ENCODE results near the gene FNIP1. TPM values are rescaled to one million over a fixed set of nuclear protein-coding genes. Genes with fewer than 3 reads are reported as not detected.

FNIP1 gene
- total and polyA plus RNA-seq, 2 experiments from 2014 or later = 8.2 to 27.9 TPM

DNA sequence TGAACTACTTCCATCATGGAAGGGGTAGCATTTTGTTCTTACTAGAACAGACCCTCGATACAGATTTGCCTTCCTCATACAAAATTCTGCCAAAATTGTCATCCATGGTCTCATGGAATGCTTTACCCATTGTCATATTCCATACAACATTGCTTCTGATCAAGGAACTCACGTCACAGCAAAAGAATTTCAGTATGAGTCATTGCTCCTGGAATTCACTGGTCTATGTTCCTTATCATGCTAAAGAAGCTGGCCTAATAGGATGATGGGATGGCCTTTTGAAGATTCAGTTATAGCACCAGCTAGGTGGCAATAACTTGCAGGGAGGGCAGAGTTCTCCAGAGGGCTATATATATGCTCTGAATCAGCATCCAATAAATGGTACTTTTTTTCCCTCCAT, 18.2 kb upstream of the FNIP1 start (continued):
- no peak for TF ChIP-seq EZH2phosphoT487 (IDR thresholded peaks at IDR 0.05; ENCODE audit: unreplicated experiment)
- no peak for TF ChIP-seq JUNB (IDR thresholded peaks at IDR 0.05; ENCODE audit: unreplicated experiment)
- no peak for TF ChIP-seq NANOG (IDR thresholded peaks at IDR 0.05; ENCODE audit: borderline replicate concordance)
- TF ChIP-seq ZNF331 (CRISPR knock-in tag; IDR thresholded peaks at IDR 0.05; ENCODE audit: low read depth) = no peak
- TF ChIP-seq EZH2 (IDR thresholded peaks at IDR 0.05; ENCODE audit: low read depth, unreplicated experiment) = no peak

DNA sequence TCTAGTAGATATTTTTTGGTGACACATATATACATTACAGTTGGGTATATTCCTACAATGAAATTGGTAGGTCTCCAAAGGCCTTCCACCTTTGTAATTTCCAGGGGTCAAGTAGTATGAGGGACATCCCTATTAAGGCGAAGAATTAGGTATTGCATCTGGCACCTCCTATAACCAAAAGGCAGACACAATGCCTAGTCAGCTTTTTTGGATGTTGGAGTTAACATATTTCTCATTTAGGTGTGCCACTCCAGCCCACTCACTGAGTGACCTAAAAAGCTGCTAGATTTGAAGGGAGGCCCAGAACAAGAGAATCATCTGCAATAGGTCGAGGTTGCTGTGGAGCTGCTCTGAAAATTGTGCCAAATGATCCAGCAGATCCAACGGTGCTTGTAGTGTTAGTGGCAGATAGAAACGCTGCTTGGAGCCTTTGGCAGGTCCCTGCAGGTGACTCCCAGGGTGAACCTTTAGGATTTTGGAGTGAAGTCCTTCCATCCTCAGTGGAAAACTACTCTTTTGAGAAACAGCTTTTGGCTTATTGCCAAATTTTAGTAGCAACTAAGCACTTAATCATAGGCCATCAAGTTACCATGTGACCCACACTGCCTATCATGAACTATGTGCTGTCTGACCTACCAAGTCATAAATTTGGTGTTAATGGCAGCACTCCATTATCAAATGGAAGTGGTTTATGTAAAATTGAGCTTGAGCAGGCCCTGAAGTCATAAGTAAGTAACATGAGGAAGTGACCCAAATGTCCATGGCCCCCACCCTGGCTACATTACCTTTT, 15.7 kb upstream of the FNIP1 start:
- H3K27me3 ChIP-seq (ENCODE audit: insufficient read depth) = no peaks in the 10 kb centered on the region
- H3K4me1 Mint-ChIP-seq = peaks cover 7% of the 10 kb centered on the region
- TF ChIP-seq POLR2AphosphoS5 (IDR thresholded peaks at IDR 0.05; ENCODE audit: low read depth) = no peak
- TF ChIP-seq EZH2 (IDR thresholded peaks at IDR 0.05; ENCODE audit: low read depth, unreplicated experiment) = no peak
- no peak for TF ChIP-seq CREB1 (CRISPR knock-in tag; IDR thresholded peaks at IDR 0.05; ENCODE audit: low read depth)
- TF ChIP-seq JUNB (IDR thresholded peaks at IDR 0.05; ENCODE audit: unreplicated experiment) = no peak
- TF ChIP-seq, protein P1, sequence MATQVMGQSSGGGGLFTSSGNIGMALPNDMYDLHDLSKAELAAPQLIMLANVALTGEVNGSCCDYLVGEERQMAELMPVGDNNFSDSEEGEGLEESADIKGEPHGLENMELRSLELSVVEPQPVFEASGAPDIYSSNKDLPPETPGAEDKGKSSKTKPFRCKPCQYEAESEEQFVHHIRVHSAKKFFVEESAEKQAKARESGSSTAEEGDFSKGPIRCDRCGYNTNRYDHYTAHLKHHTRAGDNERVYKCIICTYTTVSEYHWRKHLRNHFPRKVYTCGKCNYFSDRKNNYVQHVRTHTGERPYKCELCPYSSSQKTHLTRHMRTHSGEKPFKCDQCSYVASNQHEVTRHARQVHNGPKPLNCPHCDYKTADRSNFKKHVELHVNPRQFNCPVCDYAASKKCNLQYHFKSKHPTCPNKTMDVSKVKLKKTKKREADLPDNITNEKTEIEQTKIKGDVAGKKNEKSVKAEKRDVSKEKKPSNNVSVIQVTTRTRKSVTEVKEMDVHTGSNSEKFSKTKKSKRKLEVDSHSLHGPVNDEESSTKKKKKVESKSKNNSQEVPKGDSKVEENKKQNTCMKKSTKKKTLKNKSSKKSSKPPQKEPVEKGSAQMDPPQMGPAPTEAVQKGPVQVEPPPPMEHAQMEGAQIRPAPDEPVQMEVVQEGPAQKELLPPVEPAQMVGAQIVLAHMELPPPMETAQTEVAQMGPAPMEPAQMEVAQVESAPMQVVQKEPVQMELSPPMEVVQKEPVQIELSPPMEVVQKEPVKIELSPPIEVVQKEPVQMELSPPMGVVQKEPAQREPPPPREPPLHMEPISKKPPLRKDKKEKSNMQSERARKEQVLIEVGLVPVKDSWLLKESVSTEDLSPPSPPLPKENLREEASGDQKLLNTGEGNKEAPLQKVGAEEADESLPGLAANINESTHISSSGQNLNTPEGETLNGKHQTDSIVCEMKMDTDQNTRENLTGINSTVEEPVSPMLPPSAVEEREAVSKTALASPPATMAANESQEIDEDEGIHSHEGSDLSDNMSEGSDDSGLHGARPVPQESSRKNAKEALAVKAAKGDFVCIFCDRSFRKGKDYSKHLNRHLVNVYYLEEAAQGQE (IDR thresholded peaks at IDR 0.05; ENCODE audit: unreplicated experiment) = no peak
- no peak for TF ChIP-seq NANOG (IDR thresholded peaks at IDR 0.05; ENCODE audit: borderline replicate concordance)
- TF ChIP-seq ZNF114 (CRISPR knock-in tag; IDR thresholded peaks at IDR 0.05) = no peak
- TF ChIP-seq EZH2phosphoT487 (IDR thresholded peaks at IDR 0.05; ENCODE audit: unreplicated experiment) = no peak
- no peak for TF ChIP-seq ZNF331 (CRISPR knock-in tag; IDR thresholded peaks at IDR 0.05; ENCODE audit: low read depth)
- TF ChIP-seq, protein P2, sequence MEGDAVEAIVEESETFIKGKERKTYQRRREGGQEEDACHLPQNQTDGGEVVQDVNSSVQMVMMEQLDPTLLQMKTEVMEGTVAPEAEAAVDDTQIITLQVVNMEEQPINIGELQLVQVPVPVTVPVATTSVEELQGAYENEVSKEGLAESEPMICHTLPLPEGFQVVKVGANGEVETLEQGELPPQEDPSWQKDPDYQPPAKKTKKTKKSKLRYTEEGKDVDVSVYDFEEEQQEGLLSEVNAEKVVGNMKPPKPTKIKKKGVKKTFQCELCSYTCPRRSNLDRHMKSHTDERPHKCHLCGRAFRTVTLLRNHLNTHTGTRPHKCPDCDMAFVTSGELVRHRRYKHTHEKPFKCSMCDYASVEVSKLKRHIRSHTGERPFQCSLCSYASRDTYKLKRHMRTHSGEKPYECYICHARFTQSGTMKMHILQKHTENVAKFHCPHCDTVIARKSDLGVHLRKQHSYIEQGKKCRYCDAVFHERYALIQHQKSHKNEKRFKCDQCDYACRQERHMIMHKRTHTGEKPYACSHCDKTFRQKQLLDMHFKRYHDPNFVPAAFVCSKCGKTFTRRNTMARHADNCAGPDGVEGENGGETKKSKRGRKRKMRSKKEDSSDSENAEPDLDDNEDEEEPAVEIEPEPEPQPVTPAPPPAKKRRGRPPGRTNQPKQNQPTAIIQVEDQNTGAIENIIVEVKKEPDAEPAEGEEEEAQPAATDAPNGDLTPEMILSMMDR (conservative IDR thresholded peaks at IDR 0.05; ENCODE audit: low read depth in 2 of 2) = no peak
- TF ChIP-seq, protein P3, sequence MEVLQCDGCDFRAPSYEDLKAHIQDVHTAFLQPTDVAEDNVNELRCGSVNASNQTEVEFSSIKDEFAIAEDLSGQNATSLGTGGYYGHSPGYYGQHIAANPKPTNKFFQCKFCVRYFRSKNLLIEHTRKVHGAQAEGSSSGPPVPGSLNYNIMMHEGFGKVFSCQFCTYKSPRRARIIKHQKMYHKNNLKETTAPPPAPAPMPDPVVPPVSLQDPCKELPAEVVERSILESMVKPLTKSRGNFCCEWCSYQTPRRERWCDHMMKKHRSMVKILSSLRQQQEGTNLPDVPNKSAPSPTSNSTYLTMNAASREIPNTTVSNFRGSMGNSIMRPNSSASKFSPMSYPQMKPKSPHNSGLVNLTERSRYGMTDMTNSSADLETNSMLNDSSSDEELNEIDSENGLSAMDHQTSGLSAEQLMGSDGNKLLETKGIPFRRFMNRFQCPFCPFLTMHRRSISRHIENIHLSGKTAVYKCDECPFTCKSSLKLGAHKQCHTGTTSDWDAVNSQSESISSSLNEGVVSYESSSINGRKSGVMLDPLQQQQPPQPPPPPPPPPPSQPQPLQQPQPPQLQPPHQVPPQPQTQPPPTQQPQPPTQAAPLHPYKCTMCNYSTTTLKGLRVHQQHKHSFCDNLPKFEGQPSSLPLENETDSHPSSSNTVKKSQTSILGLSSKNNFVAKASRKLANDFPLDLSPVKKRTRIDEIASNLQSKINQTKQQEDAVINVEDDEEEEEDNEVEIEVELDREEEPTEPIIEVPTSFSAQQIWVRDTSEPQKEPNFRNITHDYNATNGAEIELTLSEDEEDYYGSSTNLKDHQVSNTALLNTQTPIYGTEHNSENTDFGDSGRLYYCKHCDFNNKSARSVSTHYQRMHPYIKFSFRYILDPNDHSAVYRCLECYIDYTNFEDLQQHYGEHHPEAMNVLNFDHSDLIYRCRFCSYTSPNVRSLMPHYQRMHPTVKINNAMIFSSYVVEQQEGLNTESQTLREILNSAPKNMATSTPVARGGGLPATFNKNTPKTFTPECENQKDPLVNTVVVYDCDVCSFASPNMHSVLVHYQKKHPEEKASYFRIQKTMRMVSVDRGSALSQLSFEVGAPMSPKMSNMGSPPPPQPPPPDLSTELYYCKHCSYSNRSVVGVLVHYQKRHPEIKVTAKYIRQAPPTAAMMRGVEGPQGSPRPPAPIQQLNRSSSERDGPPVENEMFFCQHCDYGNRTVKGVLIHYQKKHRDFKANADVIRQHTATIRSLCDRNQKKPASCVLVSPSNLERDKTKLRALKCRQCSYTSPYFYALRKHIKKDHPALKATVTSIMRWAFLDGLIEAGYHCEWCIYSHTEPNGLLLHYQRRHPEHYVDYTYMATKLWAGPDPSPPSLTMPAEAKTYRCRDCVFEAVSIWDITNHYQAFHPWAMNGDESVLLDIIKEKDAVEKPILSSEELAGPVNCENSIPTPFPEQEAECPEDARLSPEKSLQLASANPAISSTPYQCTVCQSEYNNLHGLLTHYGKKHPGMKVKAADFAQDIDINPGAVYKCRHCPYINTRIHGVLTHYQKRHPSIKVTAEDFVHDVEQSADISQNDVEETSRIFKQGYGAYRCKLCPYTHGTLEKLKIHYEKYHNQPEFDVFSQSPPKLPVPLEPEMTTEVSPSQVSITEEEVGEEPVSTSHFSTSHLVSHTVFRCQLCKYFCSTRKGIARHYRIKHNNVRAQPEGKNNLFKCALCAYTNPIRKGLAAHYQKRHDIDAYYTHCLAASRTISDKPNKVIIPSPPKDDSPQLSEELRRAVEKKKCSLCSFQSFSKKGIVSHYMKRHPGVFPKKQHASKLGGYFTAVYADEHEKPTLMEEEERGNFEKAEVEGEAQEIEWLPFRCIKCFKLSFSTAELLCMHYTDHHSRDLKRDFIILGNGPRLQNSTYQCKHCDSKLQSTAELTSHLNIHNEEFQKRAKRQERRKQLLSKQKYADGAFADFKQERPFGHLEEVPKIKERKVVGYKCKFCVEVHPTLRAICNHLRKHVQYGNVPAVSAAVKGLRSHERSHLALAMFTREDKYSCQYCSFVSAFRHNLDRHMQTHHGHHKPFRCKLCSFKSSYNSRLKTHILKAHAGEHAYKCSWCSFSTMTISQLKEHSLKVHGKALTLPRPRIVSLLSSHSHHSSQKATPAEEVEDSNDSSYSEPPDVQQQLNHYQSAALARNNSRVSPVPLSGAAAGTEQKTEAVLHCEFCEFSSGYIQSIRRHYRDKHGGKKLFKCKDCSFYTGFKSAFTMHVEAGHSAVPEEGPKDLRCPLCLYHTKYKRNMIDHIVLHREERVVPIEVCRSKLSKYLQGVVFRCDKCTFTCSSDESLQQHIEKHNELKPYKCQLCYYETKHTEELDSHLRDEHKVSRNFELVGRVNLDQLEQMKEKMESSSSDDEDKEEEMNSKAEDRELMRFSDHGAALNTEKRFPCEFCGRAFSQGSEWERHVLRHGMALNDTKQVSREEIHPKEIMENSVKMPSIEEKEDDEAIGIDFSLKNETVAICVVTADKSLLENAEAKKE (CRISPR knock-in tag; IDR thresholded peaks at IDR 0.05) = no peak
- TF ChIP-seq STAT1 (IDR thresholded peaks at IDR 0.05; ENCODE audit: unreplicated experiment) = no peak

More for the DNA sequence above, 15.7 kb upstream of the FNIP1 start:
- H3K9me2 ChIP-seq (ENCODE audit: insufficient read depth) = peaks cover 3% of the 10 kb centered on the region; the same call in 1 of the 2 replicates
- H3K4me1 ChIP-seq (ENCODE audit: insufficient read depth) = no peaks in the 10 kb centered on the region
- H3K36me3 ChIP-seq (ENCODE audit: insufficient read depth) = no peaks in the 10 kb centered on the region
- DNase-seq (ENCODE audit: low spot score) (no peak), ATAC-seq (no peak)
- Mint-ChIP-seq H3K27ac (no peak overlapping the region), H3K4me3 (no peak overlapping the region), H3K9me3 (no peaks in the 10 kb centered on the region), H3K27me3 (ENCODE audit: insufficient read depth, low read depth, poor library complexity) (no peaks in the 10 kb centered on the region), H3K36me3 (ENCODE audit: low read depth) (no peaks in the 10 kb centered on the region)
- H3K4me3 ChIP-seq = no peak overlapping the region
- no peak overlapping the region for H3K27ac ChIP-seq (ENCODE audit: low read depth)
- H3K4me2 ChIP-seq = no peak overlapping the region
- no peaks in the 10 kb centered on the region for H3F3A ChIP-seq (replicated peaks; ENCODE audit: low read depth)
- no peaks in the 10 kb centered on the region for H3K79me2 ChIP-seq (replicated peaks; ENCODE audit: insufficient read depth)
- no peak overlapping the region for H2AFZ ChIP-seq
- no peaks in the 10 kb centered on the region for H4K20me1 ChIP-seq (replicated peaks; ENCODE audit: insufficient read depth)

Measured in GM23338 (cell line).